WERI-Rb-1 (cell line): ENCODE results near the gene MACROD2.
A peak's percentile ranks its signal among the peaks of the same experiment; 100 is the strongest.

Experiments
- DNase-seq: peaks from one replicate; pipeline ENCODE4 v3.0.0-alpha.2; 2020
- H3K27ac ChIP-seq: fragments of 250-450 bp; sonication (Bioruptor Pico); 2 replicates; pipeline ENCODE4 v1.5.1; 2020; ENCODE audit warnings: mild to moderate bottlenecking, moderate library complexity
- H3K27me3 ChIP-seq: fragments of 250-450 bp; sonication (Bioruptor Pico); 2 replicates; pipeline ENCODE4 v1.5.1; 2021; ENCODE audit warnings: mild to moderate bottlenecking, low read depth, moderate library complexity; ENCODE audit not compliant: insufficient read depth, severe bottlenecking
- H3K36me3 ChIP-seq: fragments of 250-450 bp; sonication (Bioruptor Pico); 2 replicates; pipeline ENCODE4 v1.5.1; 2020; ENCODE audit warnings: mild to moderate bottlenecking, moderate library complexity
- H3K4me3 ChIP-seq: 2 replicates; pipeline ENCODE4 v1.5.1; 2011; ENCODE audit warnings: low read depth, mild to moderate bottlenecking, control low read depth, low read length
- H3K9me3 ChIP-seq: fragments of 250-450 bp; sonication (Bioruptor Pico); 2 replicates; pipeline ENCODE4 v1.5.1; 2021; ENCODE audit warnings: mild to moderate bottlenecking, moderate library complexity; ENCODE audit not compliant: severe bottlenecking
- TF ChIP-seq, protein P1 (sequence below): IDR thresholded peaks from 2 replicates; pipeline ENCODE4 v1.5.1; 2011; ENCODE audit warnings: low read depth, mild to moderate bottlenecking, control low read depth, inconsistent platforms, low read length

Gene MACROD2

GRCh38 chr20:16028923-16029322 lies 2033.6 kb downstream of the MACROD2 start:
- Histone ChIP-seq H3K36me3 (no peaks in the 10 kb centered on the region), H3K9me3 (peaks cover 3% of the 10 kb centered on the region), H3K4me3 (no peak overlapping the region), H3K27ac (peak overlapping the region; percentile 60), H3K27me3 (no peaks in the 10 kb centered on the region)
- TF ChIP-seq, protein P1, sequence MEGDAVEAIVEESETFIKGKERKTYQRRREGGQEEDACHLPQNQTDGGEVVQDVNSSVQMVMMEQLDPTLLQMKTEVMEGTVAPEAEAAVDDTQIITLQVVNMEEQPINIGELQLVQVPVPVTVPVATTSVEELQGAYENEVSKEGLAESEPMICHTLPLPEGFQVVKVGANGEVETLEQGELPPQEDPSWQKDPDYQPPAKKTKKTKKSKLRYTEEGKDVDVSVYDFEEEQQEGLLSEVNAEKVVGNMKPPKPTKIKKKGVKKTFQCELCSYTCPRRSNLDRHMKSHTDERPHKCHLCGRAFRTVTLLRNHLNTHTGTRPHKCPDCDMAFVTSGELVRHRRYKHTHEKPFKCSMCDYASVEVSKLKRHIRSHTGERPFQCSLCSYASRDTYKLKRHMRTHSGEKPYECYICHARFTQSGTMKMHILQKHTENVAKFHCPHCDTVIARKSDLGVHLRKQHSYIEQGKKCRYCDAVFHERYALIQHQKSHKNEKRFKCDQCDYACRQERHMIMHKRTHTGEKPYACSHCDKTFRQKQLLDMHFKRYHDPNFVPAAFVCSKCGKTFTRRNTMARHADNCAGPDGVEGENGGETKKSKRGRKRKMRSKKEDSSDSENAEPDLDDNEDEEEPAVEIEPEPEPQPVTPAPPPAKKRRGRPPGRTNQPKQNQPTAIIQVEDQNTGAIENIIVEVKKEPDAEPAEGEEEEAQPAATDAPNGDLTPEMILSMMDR, result no peak
- DNase-seq, result peak; percentile 15

DNA sequence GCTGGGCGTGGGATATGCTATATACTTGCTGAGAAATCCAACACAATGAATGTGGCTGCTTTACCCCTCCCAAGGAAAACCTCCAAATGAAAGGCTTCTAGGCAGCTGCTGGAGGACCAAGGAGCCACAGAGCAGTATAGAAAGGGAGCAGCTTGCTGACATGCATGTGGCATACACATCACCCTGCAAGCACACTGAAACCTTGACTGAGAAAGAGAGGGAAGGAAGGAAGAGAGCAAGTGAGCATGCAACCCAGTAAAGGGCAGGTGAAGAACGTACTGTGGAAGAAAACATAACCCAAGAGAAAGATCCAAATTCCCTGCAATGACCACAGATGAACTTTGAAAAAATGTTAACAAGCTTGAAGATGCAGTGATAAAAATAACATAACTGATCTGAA lies 2034.9 kb downstream of the MACROD2 start:
- no peak overlapping the region for H3K27ac ChIP-seq
- TF ChIP-seq, protein P1, result no peak

DNA sequence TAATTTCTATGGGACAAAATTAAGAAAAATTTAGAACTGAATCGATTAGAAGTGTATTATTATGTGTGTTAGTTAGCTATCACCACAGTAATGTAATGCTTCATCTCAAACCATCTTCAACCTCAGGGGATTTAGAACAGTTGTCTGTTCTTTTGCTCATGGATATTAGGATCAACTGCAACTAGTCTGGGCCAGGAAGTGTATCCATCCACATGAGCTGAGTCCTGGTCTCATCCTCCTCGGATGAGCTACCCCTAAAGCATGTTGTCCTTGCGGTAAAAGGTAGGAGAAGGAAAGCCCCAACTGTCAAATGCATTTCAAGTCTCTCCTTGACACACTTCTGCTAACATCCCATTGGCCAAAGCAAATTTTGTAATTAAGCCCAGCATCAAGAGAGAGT lies 2040.3 kb downstream of the MACROD2 start:
- H3K27me3 ChIP-seq, result no peaks in the 10 kb centered on the region
- TF ChIP-seq, protein P1, result no peak
- no peaks in the 10 kb centered on the region for H3K36me3 ChIP-seq
- DNase-seq, result no peak
- H3K9me3 ChIP-seq, result no peaks in the 10 kb centered on the region
- H3K27ac ChIP-seq, result no peak overlapping the region
- no peak overlapping the region for H3K4me3 ChIP-seq

More for the DNA sequence above, 2034.9 kb downstream of the MACROD2 start:
- DNase-seq, result no peak
- H3K36me3 ChIP-seq, result no peaks in the 10 kb centered on the region
- H3K9me3 ChIP-seq, result peaks cover 3% of the 10 kb centered on the region
- H3K27me3 ChIP-seq, result no peaks in the 10 kb centered on the region
- no peak overlapping the region for H3K4me3 ChIP-seq

DNA sequence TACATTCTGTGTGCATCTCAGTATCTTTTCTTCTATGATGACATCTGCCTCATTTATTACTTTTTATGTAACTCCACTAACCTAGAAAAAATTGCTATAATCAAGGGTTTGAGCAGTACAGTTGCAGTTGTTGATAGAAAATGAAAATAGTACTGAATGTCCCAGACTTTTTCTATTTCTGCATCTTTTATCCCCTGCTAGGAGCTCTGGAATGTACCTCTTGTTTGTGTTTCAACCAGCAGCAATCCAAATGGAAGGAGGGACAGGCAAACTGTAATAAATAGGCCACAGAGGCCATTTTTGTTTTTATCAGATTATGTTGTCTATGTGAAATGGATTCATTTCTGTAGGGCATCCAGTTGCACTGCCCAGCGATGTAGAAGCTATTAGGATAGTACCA lies 2041.0 kb downstream of the MACROD2 start:
- TF ChIP-seq, protein P1, result no peak
- no peaks in the 10 kb centered on the region for H3K9me3 ChIP-seq
- no peak overlapping the region for H3K4me3 ChIP-seq
- no peak overlapping the region for H3K27ac ChIP-seq
- no peaks in the 10 kb centered on the region for H3K27me3 ChIP-seq
- no peaks in the 10 kb centered on the region for H3K36me3 ChIP-seq
- no peak for DNase-seq

DNA sequence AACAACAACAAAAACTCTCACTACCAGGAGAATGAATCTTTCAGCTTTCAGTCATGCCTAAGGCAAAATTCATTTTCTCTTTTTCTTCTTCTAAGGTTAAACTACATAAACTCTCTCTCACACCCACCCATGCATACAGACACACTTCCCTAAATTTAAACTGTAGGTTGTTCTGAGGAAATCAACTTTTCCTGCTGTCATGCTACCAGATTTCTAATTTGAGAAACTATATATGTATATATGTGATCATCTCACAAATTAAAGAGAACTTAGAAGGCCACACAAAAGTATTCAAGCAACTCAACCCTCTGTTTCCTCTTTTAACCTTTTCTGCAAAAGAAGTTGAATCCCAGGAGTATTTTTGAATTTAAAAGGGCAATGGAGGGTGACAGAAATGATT lies 2045.4 kb downstream of the MACROD2 start:
- Histone ChIP-seq H3K9me3 (no peaks in the 10 kb centered on the region), H3K27ac (no peak overlapping the region), H3K27me3 (no peaks in the 10 kb centered on the region), H3K4me3 (no peak overlapping the region), H3K36me3 (no peaks in the 10 kb centered on the region)
- TF ChIP-seq, protein P1, result no peak
- DNase-seq, result no peak

GRCh38 chr20:16042731-16043130 lies 2047.4 kb downstream of the MACROD2 start:
- no peaks in the 10 kb centered on the region for H3K36me3 ChIP-seq
- H3K27ac ChIP-seq, result no peak overlapping the region
- no peak for DNase-seq

More at GRCh38 chr20:16042731-16043130, 2047.4 kb downstream of the MACROD2 start:
- TF ChIP-seq, protein P1, result no peak
- no peaks in the 10 kb centered on the region for H3K9me3 ChIP-seq
- no peak overlapping the region for H3K4me3 ChIP-seq
- no peaks in the 10 kb centered on the region for H3K27me3 ChIP-seq
